HCT116 (cell line): ENCODE data around the gene NOSIP.

Experiments
- EZH2 ChIP-seq: fragments of 200-600 bp; sonication (generic); IDR thresholded peaks from 2 replicates; pipeline ENCODE4 v1.6.1; 2017; ENCODE audit warnings: antibody characterized with exemption, mixed run types
- POLR2A ChIP-seq: IDR thresholded peaks from 2 replicates; pipeline ENCODE4 v1.7.0; 2011; ENCODE audit warnings: borderline replicate concordance; ENCODE audit not compliant: insufficient read depth, insufficient read length; ENCODE audit errors: extremely low read depth
- POLR2AphosphoS5 ChIP-seq: IDR thresholded peaks from 2 replicates; pipeline ENCODE4 v1.6.1; 2011; ENCODE audit warnings: mild to moderate bottlenecking, low read depth, low read length, moderate library complexity
- SIN3A ChIP-seq: IDR thresholded peaks from 2 replicates; pipeline ENCODE4 v1.6.1; 2012; ENCODE audit warnings: low read depth
- TF ChIP-seq, protein P1 (sequence below), 3 experiments: fragments of 200-600 bp in 1 of 3; sonication (generic) in 1 of 3; IDR thresholded peaks in 2 of 3; conservative IDR thresholded peaks in 1 of 3; 2 replicates each; pipeline ENCODE4 v1.5.1; 2012 to 2017; ENCODE audit warnings: low read depth in 2 of 3, low read length in 2 of 3, antibody characterized with exemption in 1 of 3, borderline replicate concordance in 1 of 3, control low read depth in 1 of 3, mild to moderate bottlenecking in 1 of 3, mixed read lengths in 1 of 3, mixed run types in 1 of 3, moderate library complexity in 1 of 3; ENCODE audit not compliant: insufficient read depth in 1 of 3

DNA sequence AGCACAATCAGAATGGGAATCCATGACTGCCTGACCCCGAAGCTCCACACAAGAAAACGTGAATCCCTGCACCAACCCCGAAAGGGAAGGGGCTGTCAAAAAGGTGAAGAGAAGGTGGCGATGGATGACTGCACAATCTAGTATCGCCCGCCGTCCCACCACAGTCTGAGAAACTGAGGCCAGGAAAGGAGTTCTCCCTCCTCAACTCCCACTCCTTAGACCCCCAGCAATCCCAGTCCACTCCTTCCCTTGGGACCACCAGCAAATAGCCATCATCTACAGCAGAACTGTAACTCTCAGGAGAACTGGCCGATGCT is 451 bp downstream of the NOSIP start:
- TF ChIP-seq, protein P1, sequence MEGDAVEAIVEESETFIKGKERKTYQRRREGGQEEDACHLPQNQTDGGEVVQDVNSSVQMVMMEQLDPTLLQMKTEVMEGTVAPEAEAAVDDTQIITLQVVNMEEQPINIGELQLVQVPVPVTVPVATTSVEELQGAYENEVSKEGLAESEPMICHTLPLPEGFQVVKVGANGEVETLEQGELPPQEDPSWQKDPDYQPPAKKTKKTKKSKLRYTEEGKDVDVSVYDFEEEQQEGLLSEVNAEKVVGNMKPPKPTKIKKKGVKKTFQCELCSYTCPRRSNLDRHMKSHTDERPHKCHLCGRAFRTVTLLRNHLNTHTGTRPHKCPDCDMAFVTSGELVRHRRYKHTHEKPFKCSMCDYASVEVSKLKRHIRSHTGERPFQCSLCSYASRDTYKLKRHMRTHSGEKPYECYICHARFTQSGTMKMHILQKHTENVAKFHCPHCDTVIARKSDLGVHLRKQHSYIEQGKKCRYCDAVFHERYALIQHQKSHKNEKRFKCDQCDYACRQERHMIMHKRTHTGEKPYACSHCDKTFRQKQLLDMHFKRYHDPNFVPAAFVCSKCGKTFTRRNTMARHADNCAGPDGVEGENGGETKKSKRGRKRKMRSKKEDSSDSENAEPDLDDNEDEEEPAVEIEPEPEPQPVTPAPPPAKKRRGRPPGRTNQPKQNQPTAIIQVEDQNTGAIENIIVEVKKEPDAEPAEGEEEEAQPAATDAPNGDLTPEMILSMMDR (IDR thresholded peaks at IDR 0.05 in 2 of 3, conservative IDR thresholded peaks at IDR 0.05 in 1 of 3; ENCODE audit: borderline replicate concordance in 1 of 3, insufficient read depth in 1 of 3, low read depth in 2 of 3, low read length in 2 of 3): no peak
- no peak for TF ChIP-seq EZH2
- no peak for TF ChIP-seq SIN3A
- TF ChIP-seq POLR2AphosphoS5: no peak
- TF ChIP-seq POLR2A: no peak
